ENCODE measurements around the gene NRXN3. TPM values are rescaled to one million over a fixed set of nuclear protein-coding genes. Genes with fewer than 3 reads are reported as not detected.
"Not testable (repeated sequence)": the region's sequence is repeated elsewhere in the genome, so short reads cannot be mapped to it uniquely, and the experiment has no call there.

The NRXN3 gene
- polyA plus RNA-seq, 1 of the 3 experiments (the other 2 are of a cell fraction), result 1.6 TPM

DNA sequence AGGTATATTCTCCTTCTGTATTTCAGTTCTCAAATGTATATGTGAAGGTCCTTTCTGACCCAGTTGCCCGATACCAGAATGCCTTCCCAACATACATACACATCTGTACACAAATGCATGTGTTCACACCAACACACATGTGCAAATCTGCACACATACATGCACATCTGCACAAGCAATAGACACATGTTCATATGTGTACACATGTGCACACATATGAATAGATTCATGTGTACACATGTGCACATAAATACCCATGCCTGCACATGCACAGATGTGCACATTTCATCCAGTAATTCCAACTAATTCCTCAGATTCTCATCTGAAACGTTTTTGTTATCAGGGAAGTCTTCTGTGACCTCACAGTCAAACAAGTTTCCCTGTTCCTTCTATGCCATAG is 933.6 kb downstream of the NRXN3 start:
- no peaks in the 10 kb centered on the region for H4K20me1 ChIP-seq (ENCODE audit: insufficient read depth)
- ChIA-PET POLR2A (no interaction called here), CTCF (no interaction called here)
- TF ChIP-seq CHD2 (IDR thresholded peaks at IDR 0.05; ENCODE audit: low read length, partially characterized antibody) (no peak), RXRA (IDR thresholded peaks at IDR 0.05; ENCODE audit: borderline replicate concordance, low read depth) (no peak), GATA2 (CRISPR knock-in tag; IDR thresholded peaks at IDR 0.05) (no peak), RAD21 (IDR thresholded peaks at IDR 0.05; ENCODE audit: low read length) (no peak), POLR2AphosphoS5 (IDR thresholded peaks at IDR 0.05; ENCODE audit: low read depth, low read length) (no peak), FOSL2 (IDR thresholded peaks at IDR 0.05; ENCODE audit: borderline replicate concordance, low read depth) (no peak), EZH2phosphoT487 (IDR thresholded peaks at IDR 0.05; ENCODE audit: borderline replicate concordance, low read depth) (no peak), GABPA (IDR thresholded peaks at IDR 0.05; ENCODE audit: low read depth) (no peak), SIN3A (IDR thresholded peaks at IDR 0.05; ENCODE audit: borderline replicate concordance, low read depth, low read length) (no peak), TCF12 (IDR thresholded peaks at IDR 0.05) (no peak), SMC3 (IDR thresholded peaks at IDR 0.05; ENCODE audit: low read depth, low read length) (no peak), MEF2A (IDR thresholded peaks at IDR 0.05; ENCODE audit: borderline replicate concordance, low read depth) (no peak), FOXM1 (IDR thresholded peaks at IDR 0.05; ENCODE audit: low read depth) (no peak), NFIC (IDR thresholded peaks at IDR 0.05; ENCODE audit: borderline replicate concordance) (no peak)
- TF ChIP-seq, protein P1, sequence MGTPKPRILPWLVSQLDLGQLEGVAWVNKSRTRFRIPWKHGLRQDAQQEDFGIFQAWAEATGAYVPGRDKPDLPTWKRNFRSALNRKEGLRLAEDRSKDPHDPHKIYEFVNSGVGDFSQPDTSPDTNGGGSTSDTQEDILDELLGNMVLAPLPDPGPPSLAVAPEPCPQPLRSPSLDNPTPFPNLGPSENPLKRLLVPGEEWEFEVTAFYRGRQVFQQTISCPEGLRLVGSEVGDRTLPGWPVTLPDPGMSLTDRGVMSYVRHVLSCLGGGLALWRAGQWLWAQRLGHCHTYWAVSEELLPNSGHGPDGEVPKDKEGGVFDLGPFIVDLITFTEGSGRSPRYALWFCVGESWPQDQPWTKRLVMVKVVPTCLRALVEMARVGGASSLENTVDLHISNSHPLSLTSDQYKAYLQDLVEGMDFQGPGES (IDR thresholded peaks at IDR 0.05; ENCODE audit: low read depth, low read length), result no peak
- TF ChIP-seq, protein P2, sequence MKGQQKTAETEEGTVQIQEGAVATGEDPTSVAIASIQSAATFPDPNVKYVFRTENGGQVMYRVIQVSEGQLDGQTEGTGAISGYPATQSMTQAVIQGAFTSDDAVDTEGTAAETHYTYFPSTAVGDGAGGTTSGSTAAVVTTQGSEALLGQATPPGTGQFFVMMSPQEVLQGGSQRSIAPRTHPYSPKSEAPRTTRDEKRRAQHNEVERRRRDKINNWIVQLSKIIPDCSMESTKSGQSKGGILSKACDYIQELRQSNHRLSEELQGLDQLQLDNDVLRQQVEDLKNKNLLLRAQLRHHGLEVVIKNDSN (IDR thresholded peaks at IDR 0.05; ENCODE audit: borderline replicate concordance, low read depth), result no peak
- TF ChIP-seq, protein P3, sequence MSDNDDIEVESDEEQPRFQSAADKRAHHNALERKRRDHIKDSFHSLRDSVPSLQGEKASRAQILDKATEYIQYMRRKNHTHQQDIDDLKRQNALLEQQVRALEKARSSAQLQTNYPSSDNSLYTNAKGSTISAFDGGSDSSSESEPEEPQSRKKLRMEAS (IDR thresholded peaks at IDR 0.05; ENCODE audit: low read depth), result no peak
- TF ChIP-seq, protein P4, sequence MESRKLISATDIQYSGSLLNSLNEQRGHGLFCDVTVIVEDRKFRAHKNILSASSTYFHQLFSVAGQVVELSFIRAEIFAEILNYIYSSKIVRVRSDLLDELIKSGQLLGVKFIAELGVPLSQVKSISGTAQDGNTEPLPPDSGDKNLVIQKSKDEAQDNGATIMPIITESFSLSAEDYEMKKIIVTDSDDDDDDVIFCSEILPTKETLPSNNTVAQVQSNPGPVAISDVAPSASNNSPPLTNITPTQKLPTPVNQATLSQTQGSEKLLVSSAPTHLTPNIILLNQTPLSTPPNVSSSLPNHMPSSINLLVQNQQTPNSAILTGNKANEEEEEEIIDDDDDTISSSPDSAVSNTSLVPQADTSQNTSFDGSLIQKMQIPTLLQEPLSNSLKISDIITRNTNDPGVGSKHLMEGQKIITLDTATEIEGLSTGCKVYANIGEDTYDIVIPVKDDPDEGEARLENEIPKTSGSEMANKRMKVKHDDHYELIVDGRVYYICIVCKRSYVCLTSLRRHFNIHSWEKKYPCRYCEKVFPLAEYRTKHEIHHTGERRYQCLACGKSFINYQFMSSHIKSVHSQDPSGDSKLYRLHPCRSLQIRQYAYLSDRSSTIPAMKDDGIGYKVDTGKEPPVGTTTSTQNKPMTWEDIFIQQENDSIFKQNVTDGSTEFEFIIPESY (IDR thresholded peaks at IDR 0.05; ENCODE audit: borderline replicate concordance, low read depth), result no peak
- H3K4me1 ChIP-seq (ENCODE audit: control insufficient read depth in 1 of 2, insufficient read depth in 2 of 2, low read depth in 1 of 2, low read length in 1 of 2), result no peaks in the 10 kb centered on the region
- no peaks in the 10 kb centered on the region for H3F3A ChIP-seq (replicated peaks; ENCODE audit: insufficient read depth)
- H3K27me3 ChIP-seq (ENCODE audit: insufficient read depth), result no peaks in the 10 kb centered on the region
- no peak overlapping the region for H3K4me3 ChIP-seq (ENCODE audit: low read depth in 2 of 2, low read length in 1 of 2)
- H2AFZ ChIP-seq (ENCODE audit: low read depth), result no peak overlapping the region
- no peaks in the 10 kb centered on the region for H3K9me3 ChIP-seq
- H3K4me2 ChIP-seq, result no peak overlapping the region
- no peaks in the 10 kb centered on the region for H3K79me2 ChIP-seq (ENCODE audit: insufficient read depth)
- 18% methylated on average over 2 of the region's 2 CpGs for WGBS (ENCODE audit: low lambda C conversion rate)
- H3K9me2 ChIP-seq, result no peaks in the 10 kb centered on the region
- no peak overlapping the region for H3K27ac ChIP-seq (ENCODE audit: low read depth in 2 of 2, low read length in 1 of 2)
- no peak for DNase-seq
- H3K9ac ChIP-seq, result no peak overlapping the region
- no peaks in the 10 kb centered on the region for H3K36me3 ChIP-seq (replicated peaks in 1 of 2; ENCODE audit: control insufficient read depth in 1 of 2, insufficient read depth in 2 of 2, low read length in 1 of 2)

DNA sequence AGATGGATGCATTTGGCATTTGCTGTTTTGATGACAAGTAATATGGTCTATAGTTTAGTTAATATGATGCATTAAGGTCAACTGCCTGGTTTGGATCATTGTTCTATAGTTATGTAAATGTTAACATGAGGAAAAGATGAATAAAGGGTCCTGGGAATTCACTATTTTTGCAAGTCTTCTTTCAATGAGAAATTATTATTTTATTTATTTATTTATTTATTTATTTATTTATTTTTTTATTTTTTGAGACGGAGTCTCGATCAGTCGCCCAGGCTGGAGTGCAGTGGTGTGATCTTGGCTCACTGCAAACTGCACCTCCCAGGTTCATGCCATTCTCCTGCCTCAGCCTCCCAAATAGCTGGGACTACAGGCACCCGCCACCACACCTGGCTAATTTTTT is 940.4 kb downstream of the NRXN3 start:
- not testable (repeated sequence) for H3K9me3 ChIP-seq; H3K27ac ChIP-seq (ENCODE audit: low read depth in 2 of 2, low read length in 1 of 2)
- whole genome bisulfite sequencing (ENCODE audit: low lambda C conversion rate), result 64% methylated on average over 4 of the region's 4 CpGs

More for the DNA sequence above, 940.4 kb downstream of the NRXN3 start:
- POLR2A ChIA-PET; DNase-seq; H2AFZ ChIP-seq (ENCODE audit: low read depth); H3K9ac ChIP-seq; H3K27me3 ChIP-seq (ENCODE audit: insufficient read depth); H3K9me2 ChIP-seq; H3K4me2 ChIP-seq; H3K36me3 ChIP-seq (replicated peaks in 1 of 2; ENCODE audit: control insufficient read depth in 1 of 2, insufficient read depth in 2 of 2, low read length in 1 of 2); CTCF ChIA-PET; H4K20me1 ChIP-seq (ENCODE audit: insufficient read depth); H3K79me2 ChIP-seq (ENCODE audit: insufficient read depth); H3K4me1 ChIP-seq (ENCODE audit: control insufficient read depth in 1 of 2, insufficient read depth in 2 of 2, low read depth in 1 of 2, low read length in 1 of 2); H3K4me3 ChIP-seq (ENCODE audit: low read depth in 2 of 2, low read length in 1 of 2): not testable (repeated sequence)
- H3F3A ChIP-seq (replicated peaks; ENCODE audit: insufficient read depth), result peaks cover 14% of the 10 kb centered on the region

All from SK-N-SH (cell line).